GM12875 (cell line): ENCODE measurements around the gene MYL7.

Experiments used
- H3K4me3 ChIP-seq: one replicate; pipeline ENCODE4 v1.5.1; 2011; ENCODE audit warnings: low read depth, low read length, control low read depth
- CTCF ChIP-seq: IDR thresholded peaks from 2 replicates; pipeline ENCODE4 v1.5.1; 2011; ENCODE audit warnings: low read depth, mild to moderate bottlenecking, control low read depth, inconsistent platforms, low read length, moderate library complexity, borderline replicate concordance; ENCODE audit not compliant: insufficient read depth

MYL7 gene

GRCh38 chr7:44112997-44113763, 28.0 kb downstream of the MYL7 start:
- no peak for TF ChIP-seq CTCF
- H3K4me3 ChIP-seq, result no peak overlapping the region

- no peak for TF ChIP-seq CTCF
- no peak overlapping the region for H3K4me3 ChIP-seq
Measured at GRCh38 chr7:44112231-44112996, 28.7 kb downstream of the MYL7 start.

GRCh38 chr7:44111761-44112160, 29.4 kb downstream of the MYL7 start:
- no peak for TF ChIP-seq CTCF
- H3K4me3 ChIP-seq, result no peak overlapping the region

GRCh38 chr7:44110719-44111635, 30.2 kb downstream of the MYL7 start:
- no peak overlapping the region for H3K4me3 ChIP-seq
- TF ChIP-seq CTCF, result no peak

GRCh38 chr7:44109991-44110390, 31.1 kb downstream of the MYL7 start:
- no peak for TF ChIP-seq CTCF
- H3K4me3 ChIP-seq, result no peak overlapping the region

GRCh38 chr7:44108768-44109750, 32.1 kb downstream of the MYL7 start:
- TF ChIP-seq CTCF, result peak; percentile 33; the same call in 1 of the 2 replicates
- no peak overlapping the region for H3K4me3 ChIP-seq
